GM18505 (cell line): ENCODE results near the gene CPEB4.

Experiments
- ATAC-seq: cut with Tn5 transposase; IDR thresholded peaks from one replicate; pipeline ENCODE4 v1.9.1; 2021; ENCODE audit not compliant: unreplicated experiment
- POLR2A ChIP-seq: IDR thresholded peaks from 4 replicates; pipeline ENCODE4 v1.6.1; 2011; ENCODE audit warnings: borderline replicate concordance; ENCODE audit not compliant: insufficient read depth, insufficient read length; ENCODE audit errors: extremely low read depth

CPEB4 gene

DNA sequence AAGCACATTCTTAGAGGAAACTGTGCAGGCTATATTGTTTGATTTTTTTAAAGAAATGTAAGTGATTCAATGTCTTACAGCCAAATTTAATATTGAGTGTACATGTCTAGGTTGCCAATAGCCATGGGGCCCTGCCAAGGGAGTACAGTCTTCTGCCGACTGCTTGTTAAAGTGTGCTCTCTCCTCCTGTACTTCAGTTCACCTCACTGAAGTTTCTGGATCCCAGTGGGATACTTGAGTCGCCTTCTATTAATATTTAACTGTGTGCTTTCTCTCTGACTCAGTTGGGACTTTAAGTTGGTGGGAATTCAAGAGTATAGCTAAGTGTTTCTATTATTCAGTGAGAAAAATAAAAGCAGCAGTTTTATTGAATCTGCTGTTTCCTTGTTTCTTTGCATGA is 56.4 kb downstream of the CPEB4 start:
- TF ChIP-seq POLR2A: no peak
- ATAC-seq: no peak

GRCh38 chr5:173945160-173945559 is 57.0 kb downstream of the CPEB4 start:
- no peak for TF ChIP-seq POLR2A
- no peak for ATAC-seq

- TF ChIP-seq POLR2A: no peak
- ATAC-seq: no peak
Observed at GRCh38 chr5:173946323-173946722, 58.2 kb downstream of the CPEB4 start.

DNA sequence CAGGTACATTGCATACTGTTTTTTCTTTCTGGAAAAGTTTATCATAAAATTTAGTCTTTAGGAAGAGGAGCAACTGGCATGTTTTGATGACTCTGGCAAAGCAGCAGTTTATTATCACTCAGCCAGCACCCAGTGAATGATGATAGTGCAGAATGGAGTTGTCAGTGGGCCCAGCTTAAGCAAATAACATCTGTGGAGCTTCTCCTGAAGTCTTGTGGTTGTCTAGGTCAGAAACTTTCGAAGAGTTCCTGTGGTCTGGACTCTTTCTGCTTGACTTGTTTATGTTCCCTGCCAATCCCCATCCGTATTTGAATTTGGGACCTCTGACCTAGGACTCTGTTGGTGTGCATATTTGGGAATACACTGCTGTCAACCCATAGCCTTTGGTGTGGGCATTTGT is 62.7 kb downstream of the CPEB4 start:
- no peak for ATAC-seq
- TF ChIP-seq POLR2A: no peak

DNA sequence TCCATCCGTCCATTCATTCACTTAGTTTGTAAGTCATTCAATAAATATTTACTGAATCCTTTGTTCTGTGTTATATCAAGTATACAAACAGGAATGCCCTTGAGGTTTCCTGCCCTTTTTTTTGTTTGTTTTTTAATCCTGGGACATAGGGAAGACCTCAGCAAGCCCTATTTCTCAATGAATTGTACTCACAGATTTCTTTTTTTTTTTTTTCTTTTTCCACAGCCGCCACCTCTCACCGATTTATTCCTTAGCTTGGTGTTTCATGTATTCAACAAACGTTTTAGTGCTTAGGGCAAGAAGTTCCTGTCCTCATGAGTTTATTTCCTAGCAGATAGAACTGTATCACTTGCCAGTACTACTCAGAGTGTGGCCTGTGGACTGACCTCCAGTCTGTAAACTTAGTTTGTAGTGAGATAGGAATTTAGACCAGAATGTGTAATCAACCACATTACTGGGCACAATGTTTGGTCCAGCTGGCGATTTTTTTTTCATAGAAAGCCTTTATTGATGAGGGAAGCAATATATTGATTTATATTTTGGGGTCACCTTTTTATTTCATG is 65.5 kb downstream of the CPEB4 start:
- no peak for ATAC-seq
- TF ChIP-seq POLR2A: no peak

DNA sequence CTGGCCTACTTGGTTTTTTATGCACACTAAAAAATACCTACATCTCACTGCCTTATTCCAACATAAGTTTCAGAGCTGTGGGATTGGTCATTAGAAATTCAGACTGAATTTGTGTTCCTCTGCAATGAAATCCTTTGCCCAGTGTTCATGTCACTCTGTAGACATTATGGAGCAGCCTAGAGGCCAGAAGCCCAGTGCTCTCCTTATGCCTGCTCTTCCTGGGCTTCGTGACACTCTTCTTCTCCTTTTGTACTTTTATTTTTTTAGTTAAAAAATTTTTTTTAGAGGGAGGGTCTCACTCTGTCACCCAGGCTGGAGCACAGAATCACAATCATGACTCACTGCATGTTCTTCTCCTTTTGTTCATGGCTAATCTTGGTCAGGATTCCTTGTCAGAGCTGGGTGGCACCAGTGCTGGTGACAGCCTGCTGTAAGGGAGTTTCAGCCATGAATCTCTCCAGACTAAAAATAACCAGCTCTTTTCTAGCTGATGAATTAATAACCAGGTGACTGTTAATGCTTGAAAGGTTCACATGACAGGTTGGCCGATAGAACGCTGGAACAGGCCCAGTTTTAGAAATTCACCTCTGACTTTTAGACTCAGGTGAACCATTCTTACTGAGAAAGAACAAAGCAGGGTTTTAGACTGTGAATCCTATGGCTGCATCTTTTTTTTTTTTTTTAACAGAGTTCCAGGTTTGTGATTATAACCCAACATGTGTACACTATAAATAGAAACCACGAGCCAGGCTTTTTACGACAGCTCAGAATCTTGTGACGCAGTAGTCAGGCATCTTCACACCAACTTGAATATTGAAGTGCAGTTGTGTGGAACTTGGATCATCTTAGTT is 66.7 kb downstream of the CPEB4 start:
- no peak for TF ChIP-seq POLR2A
- ATAC-seq: no peak

DNA sequence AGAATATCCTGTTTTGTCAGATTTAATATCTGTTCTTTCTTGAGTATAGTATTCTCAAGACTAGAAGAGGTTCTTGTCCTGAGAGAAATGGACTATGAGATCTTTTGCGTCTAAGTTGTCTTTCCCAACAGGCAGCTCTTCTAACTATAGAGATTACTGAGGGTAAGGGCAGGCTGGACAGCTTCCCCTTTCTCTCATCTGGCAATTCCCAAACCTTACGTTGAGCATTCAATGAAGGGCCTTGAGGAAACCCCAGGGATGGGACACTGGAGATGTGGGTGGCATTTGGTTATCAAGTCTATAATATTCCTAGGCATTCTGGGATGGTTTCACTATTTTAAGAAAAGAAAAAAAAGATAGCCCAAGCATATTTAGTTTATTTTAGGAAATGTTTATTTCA is 72.8 kb downstream of the CPEB4 start:
- TF ChIP-seq POLR2A: no peak
- no peak for ATAC-seq

DNA sequence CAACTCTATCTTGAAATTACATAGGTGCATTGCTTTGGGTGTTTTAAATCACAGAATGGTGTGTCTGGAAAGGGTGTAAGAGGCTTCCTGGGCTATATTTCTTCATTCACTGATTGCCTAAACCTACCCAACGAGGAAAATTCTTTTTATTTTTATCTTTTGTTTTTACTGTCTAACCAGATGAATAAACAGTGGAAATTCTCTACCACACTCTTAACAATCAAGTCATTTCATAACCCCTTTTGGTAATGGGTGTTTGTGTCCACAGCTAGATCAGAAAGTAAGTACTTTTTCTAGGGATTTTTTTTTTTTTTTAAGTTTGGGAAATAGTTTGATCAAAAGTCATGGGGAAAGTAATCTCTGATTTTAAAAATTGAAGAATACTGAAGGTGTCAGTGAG is 73.3 kb downstream of the CPEB4 start:
- ATAC-seq: no peak
- TF ChIP-seq POLR2A: no peak

DNA sequence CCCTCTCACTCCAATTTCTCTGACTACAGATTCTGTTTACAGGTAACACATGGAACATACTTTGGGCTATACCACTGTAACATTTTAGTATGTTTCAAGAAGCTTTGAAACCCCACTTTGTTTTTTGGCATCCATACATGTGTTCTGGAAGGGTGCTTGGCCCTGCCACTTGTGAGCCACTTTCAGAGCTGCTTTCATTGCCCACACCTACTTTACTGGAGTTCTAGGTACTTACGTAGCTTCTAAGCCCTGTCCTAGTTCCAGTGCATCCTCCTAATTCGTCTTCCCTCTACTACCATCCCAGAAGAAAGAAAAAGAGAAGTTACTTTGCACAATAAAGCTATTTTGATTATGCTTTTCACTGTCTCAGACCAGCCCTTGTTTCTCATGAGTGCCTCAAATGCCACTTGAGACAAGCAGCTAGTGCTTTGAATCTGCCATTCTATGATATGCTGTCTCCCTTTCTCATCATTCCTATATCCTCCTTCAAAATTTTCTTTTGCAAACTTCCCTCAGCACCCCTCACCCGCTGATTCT is 74.4 kb downstream of the CPEB4 start:
- TF ChIP-seq POLR2A: no peak
- ATAC-seq: no peak

- peak; percentile 17 for TF ChIP-seq POLR2A
- ATAC-seq: no peak
Observed at GRCh38 chr5:173963182-173963838, 75.2 kb downstream of the CPEB4 start.

- ATAC-seq: no peak
- TF ChIP-seq POLR2A: no peak
Observed at GRCh38 chr5:173963867-173964441, 75.8 kb downstream of the CPEB4 start.

DNA sequence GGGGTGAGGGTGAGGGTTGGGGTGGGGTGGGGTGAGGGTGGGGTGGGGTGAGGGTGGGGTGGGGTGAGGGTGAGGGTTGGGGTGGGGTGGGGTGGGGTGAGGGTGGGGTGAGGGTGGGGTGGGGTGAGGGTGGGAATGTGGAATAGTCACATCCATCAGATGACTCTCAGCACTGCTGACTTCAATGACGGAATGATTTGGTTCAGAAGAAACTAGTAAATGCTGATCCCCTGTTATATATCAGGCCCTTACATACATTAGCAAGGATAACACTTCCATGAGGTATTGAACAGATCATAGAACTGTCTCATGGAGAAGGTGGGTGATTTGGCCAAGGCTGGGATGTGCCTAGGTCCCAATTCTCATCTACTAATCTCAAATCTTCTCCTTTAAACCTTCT is 76.4 kb downstream of the CPEB4 start:
- no peak for ATAC-seq
- TF ChIP-seq POLR2A: no peak

GRCh38 chr5:173967241-173967640 is 79.1 kb downstream of the CPEB4 start:
- ATAC-seq: no peak

More at GRCh38 chr5:173967241-173967640, 79.1 kb downstream of the CPEB4 start:
- no peak for TF ChIP-seq POLR2A
